Tibial nerve (tissue), 4 donors: ENCODE measurements around the gene OR52K1.

Experiments used
- EP300 ChIP-seq, 2 donors: sonication (generic); formaldehyde crosslinking; IDR thresholded peaks; one replicate each; pipeline ENCODE4 v1.6.1; 2017; ENCODE audit warnings: antibody characterized with exemption in 2 of 2, mild to moderate bottlenecking in 1 of 2
- POLR2A ChIP-seq, 2 donors: fragments of 450-650 bp; IDR thresholded peaks; one replicate each; pipeline ENCODE4 v1.6.1; 2017; ENCODE audit warnings: antibody characterized with exemption in 2 of 2, mild to moderate bottlenecking in 2 of 2, moderate library complexity in 2 of 2
- TF ChIP-seq, protein P1 (sequence below), 5 experiments: fragments of 200-600 bp in 3 of 5; fragments of 450-650 bp in 2 of 5; sonication (generic) in 3 of 5; IDR thresholded peaks; one replicate each; pipeline ENCODE4 v1.5.1; 2016 to 2019; ENCODE audit warnings: antibody characterized with exemption in 5 of 5, mild to moderate bottlenecking in 3 of 5, moderate library complexity in 2 of 5

DNA sequence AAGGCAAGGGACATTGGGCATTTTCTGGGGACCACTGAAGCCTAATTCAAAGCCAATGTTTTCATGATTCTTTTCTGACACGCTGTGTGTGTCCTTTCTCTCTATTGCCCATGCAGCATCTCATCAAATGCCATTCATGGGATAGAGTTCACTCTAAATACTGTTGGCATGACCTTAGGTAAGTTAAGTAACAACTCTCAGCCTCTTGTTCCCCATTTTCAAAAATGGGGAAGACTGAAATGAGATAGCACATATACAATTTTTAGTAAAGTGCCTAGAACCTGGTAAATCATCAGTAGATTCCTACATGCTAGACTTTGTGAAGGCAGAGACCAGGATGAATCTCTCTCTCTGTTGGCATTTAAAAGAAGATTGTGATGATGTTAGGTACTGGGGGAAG, 46.0 kb upstream of the OR52K1 start:
- TF ChIP-seq, protein P1, sequence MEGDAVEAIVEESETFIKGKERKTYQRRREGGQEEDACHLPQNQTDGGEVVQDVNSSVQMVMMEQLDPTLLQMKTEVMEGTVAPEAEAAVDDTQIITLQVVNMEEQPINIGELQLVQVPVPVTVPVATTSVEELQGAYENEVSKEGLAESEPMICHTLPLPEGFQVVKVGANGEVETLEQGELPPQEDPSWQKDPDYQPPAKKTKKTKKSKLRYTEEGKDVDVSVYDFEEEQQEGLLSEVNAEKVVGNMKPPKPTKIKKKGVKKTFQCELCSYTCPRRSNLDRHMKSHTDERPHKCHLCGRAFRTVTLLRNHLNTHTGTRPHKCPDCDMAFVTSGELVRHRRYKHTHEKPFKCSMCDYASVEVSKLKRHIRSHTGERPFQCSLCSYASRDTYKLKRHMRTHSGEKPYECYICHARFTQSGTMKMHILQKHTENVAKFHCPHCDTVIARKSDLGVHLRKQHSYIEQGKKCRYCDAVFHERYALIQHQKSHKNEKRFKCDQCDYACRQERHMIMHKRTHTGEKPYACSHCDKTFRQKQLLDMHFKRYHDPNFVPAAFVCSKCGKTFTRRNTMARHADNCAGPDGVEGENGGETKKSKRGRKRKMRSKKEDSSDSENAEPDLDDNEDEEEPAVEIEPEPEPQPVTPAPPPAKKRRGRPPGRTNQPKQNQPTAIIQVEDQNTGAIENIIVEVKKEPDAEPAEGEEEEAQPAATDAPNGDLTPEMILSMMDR (IDR thresholded peaks at IDR 0.05), result no peak
- TF ChIP-seq POLR2A (IDR thresholded peaks at IDR 0.05) (no peak), EP300 (IDR thresholded peaks at IDR 0.05) (no peak)
